Fibroblast of lung (primary cell): ENCODE measurements around the gene SLC39A2. TPM values are rescaled to one million over a fixed set of nuclear protein-coding genes. Genes with fewer than 3 reads are reported as not detected.
"Not testable (repeated sequence)": the region's sequence is repeated elsewhere in the genome, so short reads cannot be mapped to it uniquely, and the experiment has no call there.

Source experiments
- DNase-seq, 2 donors: peaks; one replicate each; pipeline versions ENCODE4 v3.0.0 to v3.0.0-alpha.2; 2010; ENCODE audit warnings: low read depth in 2 of 2
- H2AFZ ChIP-seq: 2 replicates; pipeline ENCODE4 v1.5.1; 2012; ENCODE audit warnings: low read length, control low read depth, inconsistent platforms
- H3K27ac ChIP-seq: 2 replicates; pipeline ENCODE4 v1.5.1; 2011; ENCODE audit warnings: low read length, control low read depth; ENCODE audit not compliant: insufficient read depth
- H3K27me3 ChIP-seq: 2 replicates; pipeline ENCODE4 v1.5.1; 2011; ENCODE audit warnings: mild to moderate bottlenecking, low read length; ENCODE audit not compliant: control insufficient read depth, insufficient read depth
- H3K36me3 ChIP-seq: 2 replicates; pipeline ENCODE4 v1.5.1; 2011; ENCODE audit warnings: low read length; ENCODE audit not compliant: control insufficient read depth, insufficient read depth
- H3K4me1 ChIP-seq: 2 replicates; pipeline ENCODE4 v1.5.1; 2011; ENCODE audit warnings: low read length; ENCODE audit not compliant: control insufficient read depth, insufficient read depth; ENCODE audit errors: extremely low read depth
- H3K4me2 ChIP-seq: 2 replicates; pipeline ENCODE4 v1.5.1; 2011; ENCODE audit warnings: low read length, control low read depth; ENCODE audit not compliant: insufficient read depth; ENCODE audit errors: extremely low read depth
- H3K4me3 ChIP-seq, 4 experiments: fragments of 200-600 bp in 1 of 4; sonication (generic) in 1 of 4; replicated peaks in 1 of 4; 2 replicates each; pipeline ENCODE4 v1.5.1; 2011 to 2016; ENCODE audit warnings: low read length in 4 of 4, low read depth in 3 of 4, mild to moderate bottlenecking in 3 of 4, control low read depth in 2 of 4, inconsistent platforms in 1 of 4, mixed read lengths in 1 of 4; ENCODE audit not compliant: insufficient read depth in 1 of 4; ENCODE audit errors: control extremely low read depth in 1 of 4
- H3K79me2 ChIP-seq: 2 replicates; pipeline ENCODE4 v1.5.1; 2012; ENCODE audit warnings: mild to moderate bottlenecking, low read length, inconsistent platforms; ENCODE audit not compliant: control insufficient read depth, insufficient read depth
- H3K9ac ChIP-seq: 2 replicates; pipeline ENCODE4 v1.5.1; 2011; ENCODE audit warnings: mild to moderate bottlenecking, low read length, control low read depth; ENCODE audit not compliant: insufficient read depth
- H3K9me3 ChIP-seq: 2 replicates; pipeline ENCODE4 v1.5.1; 2012; ENCODE audit warnings: low read depth, low read length; ENCODE audit not compliant: control insufficient read depth, insufficient read depth
- H4K20me1 ChIP-seq: 2 replicates; pipeline ENCODE4 v1.5.1; 2011; ENCODE audit warnings: low read length; ENCODE audit not compliant: control insufficient read depth, insufficient read depth; ENCODE audit errors: extremely low read depth
- EZH2 ChIP-seq: IDR thresholded peaks from 2 replicates; pipeline ENCODE4 v1.5.1; 2012; ENCODE audit warnings: low read length, control low read depth, mild to moderate bottlenecking; ENCODE audit errors: missing control alignments
- polyA plus RNA-seq, 2 donors: library from polyadenylated mRNA; depleted of rRNA in 1 of 2; stranded (reverse) in 1 of 2; unstranded in 1 of 2; fragments of >200 nt; gene quantifications; 2 replicates each; pipeline ENCODE4 v1.2.1, GENCODE V29; 2011 to 2012; ENCODE audit warnings: missing spikeins in 1 of 2
- total RNA-seq: library from RNA; depleted of rRNA; stranded (reverse); fragments of >200 nt; gene quantifications from 2 replicates; pipeline ENCODE4 v1.2.1, GENCODE V29; 2014
- TF ChIP-seq, protein P1 (sequence below), 2 donors: IDR thresholded peaks in 1 of 2; conservative IDR thresholded peaks in 1 of 2; 1 replicate in 1 of 2; 2 replicates in 1 of 2; pipeline ENCODE4 v1.5.1; 2011 to 2012; ENCODE audit warnings: low read length in 2 of 2, control low read depth in 1 of 2, inconsistent platforms in 1 of 2, low read depth in 1 of 2, mild to moderate bottlenecking in 1 of 2

The SLC39A2 gene
- total and polyA plus RNA-seq, 2 donors (not counting 1 experiment from before 2014, with no cell fraction given): 0.17 TPM; not detected in 1

- Histone ChIP-seq H3K9me3 (no peaks in the 10 kb centered on the region), H4K20me1 (no peaks in the 10 kb centered on the region), H3K9ac (no peak overlapping the region), H3K4me1 (no peaks in the 10 kb centered on the region), H3K27me3 (no peaks in the 10 kb centered on the region), H3K79me2 (no peaks in the 10 kb centered on the region), H3K4me2 (no peak overlapping the region), H2AFZ (no peak overlapping the region), H3K4me3 (no peak overlapping the region), H3K36me3 (no peaks in the 10 kb centered on the region), H3K27ac (no peak overlapping the region)
- no peak for DNase-seq
- TF ChIP-seq EZH2: no peak
- TF ChIP-seq, protein P1, sequence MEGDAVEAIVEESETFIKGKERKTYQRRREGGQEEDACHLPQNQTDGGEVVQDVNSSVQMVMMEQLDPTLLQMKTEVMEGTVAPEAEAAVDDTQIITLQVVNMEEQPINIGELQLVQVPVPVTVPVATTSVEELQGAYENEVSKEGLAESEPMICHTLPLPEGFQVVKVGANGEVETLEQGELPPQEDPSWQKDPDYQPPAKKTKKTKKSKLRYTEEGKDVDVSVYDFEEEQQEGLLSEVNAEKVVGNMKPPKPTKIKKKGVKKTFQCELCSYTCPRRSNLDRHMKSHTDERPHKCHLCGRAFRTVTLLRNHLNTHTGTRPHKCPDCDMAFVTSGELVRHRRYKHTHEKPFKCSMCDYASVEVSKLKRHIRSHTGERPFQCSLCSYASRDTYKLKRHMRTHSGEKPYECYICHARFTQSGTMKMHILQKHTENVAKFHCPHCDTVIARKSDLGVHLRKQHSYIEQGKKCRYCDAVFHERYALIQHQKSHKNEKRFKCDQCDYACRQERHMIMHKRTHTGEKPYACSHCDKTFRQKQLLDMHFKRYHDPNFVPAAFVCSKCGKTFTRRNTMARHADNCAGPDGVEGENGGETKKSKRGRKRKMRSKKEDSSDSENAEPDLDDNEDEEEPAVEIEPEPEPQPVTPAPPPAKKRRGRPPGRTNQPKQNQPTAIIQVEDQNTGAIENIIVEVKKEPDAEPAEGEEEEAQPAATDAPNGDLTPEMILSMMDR (conservative IDR thresholded peaks at IDR 0.05 in 1 of 2, IDR thresholded peaks at IDR 0.05 in 1 of 2; ENCODE audit: low read depth in 1 of 2, low read length in 2 of 2): no peak
Measured at GRCh38 chr14:20980906-20981305, 18.2 kb upstream of the SLC39A2 start.

GRCh38 chr14:20982646-20983369 is 16.3 kb upstream of the SLC39A2 start:
- TF ChIP-seq, protein P1 (conservative IDR thresholded peaks at IDR 0.05 in 1 of 2, IDR thresholded peaks at IDR 0.05 in 1 of 2; ENCODE audit: low read depth in 1 of 2, low read length in 2 of 2): no peak
- peaks cover 3% of the 10 kb centered on the region for H3K4me1 ChIP-seq
- H3K36me3 ChIP-seq: no peaks in the 10 kb centered on the region
- no peaks in the 10 kb centered on the region for H3K79me2 ChIP-seq
- no peak overlapping the region for H3K4me3 ChIP-seq
- H3K4me2 ChIP-seq: no peak overlapping the region
- no peak for DNase-seq
- H4K20me1 ChIP-seq: no peaks in the 10 kb centered on the region
- no peak overlapping the region for H2AFZ ChIP-seq
- no peaks in the 10 kb centered on the region for H3K27me3 ChIP-seq
- no peak overlapping the region for H3K27ac ChIP-seq
- no peaks in the 10 kb centered on the region for H3K9me3 ChIP-seq
- H3K9ac ChIP-seq: no peak overlapping the region

- not testable (repeated sequence) for DNase-seq, H3K27ac ChIP-seq, H3K27me3 ChIP-seq, H4K20me1 ChIP-seq, H3K9ac ChIP-seq, H3K4me1 ChIP-seq, H3K4me3 ChIP-seq, H3K36me3 ChIP-seq, H3K79me2 ChIP-seq, H3K9me3 ChIP-seq, H2AFZ ChIP-seq, H3K4me2 ChIP-seq
Measured at GRCh38 chr14:20985650-20986049, 13.4 kb upstream of the SLC39A2 start.
